Measurements from ENCODE around the gene OPCML.

OPCML gene

DNA sequence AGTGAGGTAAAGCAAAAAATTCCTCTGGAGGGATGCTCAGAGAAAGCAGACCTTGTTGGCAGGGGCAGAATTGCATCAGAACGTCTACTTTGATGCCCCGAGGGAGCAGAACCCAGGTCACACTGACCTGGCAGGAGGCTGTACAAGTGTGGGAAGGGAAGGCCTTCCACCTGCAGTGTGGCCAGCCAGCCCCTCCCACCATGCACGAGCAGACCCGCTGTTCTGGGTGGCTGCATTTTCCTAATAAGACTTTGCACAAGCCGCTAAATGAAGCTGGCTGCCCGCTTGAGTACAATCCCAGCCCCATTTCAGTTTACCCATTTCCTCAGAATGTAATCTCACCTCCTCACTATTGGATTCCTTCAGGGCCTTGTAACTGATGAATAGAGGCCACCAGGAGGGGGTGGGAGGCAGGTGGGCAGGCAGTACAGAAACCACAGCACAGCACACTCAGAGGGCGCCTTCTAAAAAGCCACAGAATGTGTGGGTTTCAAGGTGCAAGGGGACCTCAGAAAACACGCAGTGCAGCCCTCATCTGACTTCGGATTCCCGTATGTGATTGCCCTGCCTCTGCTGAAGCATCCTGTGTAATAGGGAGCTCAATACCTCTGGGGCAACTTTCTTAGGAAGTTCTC lies 316.6 kb downstream of the OPCML start:
- Histone ChIP-seq H3K4me1 (ENCODE audit: insufficient read depth, low read length, severe bottlenecking) (no peaks in the 10 kb centered on the region), H3K4me2 (ENCODE audit: low read length) (no peak overlapping the region), H3K4me3 (ENCODE audit: low read depth, low read length, poor library complexity, severe bottlenecking) (no peak overlapping the region), H3K9me3 (ENCODE audit: low read length) (no peaks in the 10 kb centered on the region), H3F3A (ENCODE audit: insufficient read depth, low read length) (no peaks in the 10 kb centered on the region), H3K36me3 (ENCODE audit: insufficient read depth, low read length) (no peaks in the 10 kb centered on the region), H3K27me3 (ENCODE audit: insufficient read depth, low read length) (no peaks in the 10 kb centered on the region), H3K9ac (ENCODE audit: low read length) (no peak overlapping the region), H3K27ac (ENCODE audit: low read depth, low read length, poor library complexity, severe bottlenecking) (no peak overlapping the region), H2AFZ (ENCODE audit: low read length) (no peak overlapping the region), H4K20me1 (ENCODE audit: insufficient read depth, low read length) (no peaks in the 10 kb centered on the region), H3K9me2 (ENCODE audit: low read depth, low read length) (no peaks in the 10 kb centered on the region), H3K79me2 (ENCODE audit: insufficient read depth, low read length) (no peaks in the 10 kb centered on the region)
- TF ChIP-seq EZH2 (IDR thresholded peaks at IDR 0.05; ENCODE audit: borderline replicate concordance, low read length): no peak
- TF ChIP-seq, protein P1, sequence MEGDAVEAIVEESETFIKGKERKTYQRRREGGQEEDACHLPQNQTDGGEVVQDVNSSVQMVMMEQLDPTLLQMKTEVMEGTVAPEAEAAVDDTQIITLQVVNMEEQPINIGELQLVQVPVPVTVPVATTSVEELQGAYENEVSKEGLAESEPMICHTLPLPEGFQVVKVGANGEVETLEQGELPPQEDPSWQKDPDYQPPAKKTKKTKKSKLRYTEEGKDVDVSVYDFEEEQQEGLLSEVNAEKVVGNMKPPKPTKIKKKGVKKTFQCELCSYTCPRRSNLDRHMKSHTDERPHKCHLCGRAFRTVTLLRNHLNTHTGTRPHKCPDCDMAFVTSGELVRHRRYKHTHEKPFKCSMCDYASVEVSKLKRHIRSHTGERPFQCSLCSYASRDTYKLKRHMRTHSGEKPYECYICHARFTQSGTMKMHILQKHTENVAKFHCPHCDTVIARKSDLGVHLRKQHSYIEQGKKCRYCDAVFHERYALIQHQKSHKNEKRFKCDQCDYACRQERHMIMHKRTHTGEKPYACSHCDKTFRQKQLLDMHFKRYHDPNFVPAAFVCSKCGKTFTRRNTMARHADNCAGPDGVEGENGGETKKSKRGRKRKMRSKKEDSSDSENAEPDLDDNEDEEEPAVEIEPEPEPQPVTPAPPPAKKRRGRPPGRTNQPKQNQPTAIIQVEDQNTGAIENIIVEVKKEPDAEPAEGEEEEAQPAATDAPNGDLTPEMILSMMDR (IDR thresholded peaks at IDR 0.05; ENCODE audit: low read length): no peak

DNA sequence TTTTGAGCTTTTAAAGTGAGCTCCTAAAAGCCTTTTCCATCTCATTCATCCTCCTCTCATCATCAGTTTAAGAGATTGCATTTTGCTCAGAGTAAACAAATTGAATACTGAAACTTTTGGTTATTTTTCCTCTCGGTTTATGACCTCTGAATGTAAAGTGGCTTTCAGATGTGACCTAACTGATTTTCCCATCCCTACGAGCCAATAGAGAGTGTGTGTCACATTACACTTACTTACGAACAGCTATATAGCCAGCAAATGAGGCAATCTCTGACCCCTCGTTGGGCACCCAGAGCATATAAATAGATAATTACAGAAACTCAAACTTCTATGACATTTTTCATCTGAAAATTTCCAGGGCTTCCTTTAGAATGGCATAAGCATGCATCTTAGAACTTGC lies 317.7 kb downstream of the OPCML start:
- H3K79me2 ChIP-seq (ENCODE audit: insufficient read depth, low read length): no peaks in the 10 kb centered on the region
- H3K9ac ChIP-seq (ENCODE audit: low read length): no peak overlapping the region
- no peaks in the 10 kb centered on the region for H4K20me1 ChIP-seq (ENCODE audit: insufficient read depth, low read length)

DNA sequence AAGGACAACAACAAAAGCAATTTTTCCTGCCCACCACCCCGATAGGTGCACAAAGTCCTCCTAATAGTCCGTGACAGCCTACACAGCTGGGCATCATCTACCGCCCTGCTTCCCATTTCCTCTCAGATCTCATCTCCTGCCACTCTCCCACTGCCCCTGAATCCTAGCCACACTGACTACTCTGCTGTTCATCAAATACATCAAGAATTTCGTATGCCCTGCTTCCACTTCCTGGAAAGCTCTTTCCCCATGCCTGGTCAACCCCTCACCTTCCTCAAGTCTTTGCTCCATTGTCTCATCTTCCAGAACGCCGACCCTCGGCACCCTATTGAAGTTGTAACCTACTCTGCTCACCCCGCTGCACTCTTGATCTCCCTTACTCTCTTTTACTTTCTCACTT lies 320.1 kb downstream of the OPCML start:
- no peaks in the 10 kb centered on the region for H3K4me1 ChIP-seq (ENCODE audit: insufficient read depth, low read length, severe bottlenecking)
- H2AFZ ChIP-seq (ENCODE audit: low read length): no peak overlapping the region
- no peaks in the 10 kb centered on the region for H3K27me3 ChIP-seq (ENCODE audit: insufficient read depth, low read length)
- no peaks in the 10 kb centered on the region for H3K9me2 ChIP-seq (ENCODE audit: low read depth, low read length)
- H3K27ac ChIP-seq (ENCODE audit: low read depth, low read length, poor library complexity, severe bottlenecking): no peak overlapping the region
- H3K9ac ChIP-seq (ENCODE audit: low read length): no peak overlapping the region
- no peaks in the 10 kb centered on the region for H4K20me1 ChIP-seq (ENCODE audit: insufficient read depth, low read length)
- no peak overlapping the region for H3K4me2 ChIP-seq (ENCODE audit: low read length)
- no peaks in the 10 kb centered on the region for H3K9me3 ChIP-seq (ENCODE audit: low read length)
- H3K4me3 ChIP-seq (ENCODE audit: low read depth, low read length, poor library complexity, severe bottlenecking): no peak overlapping the region
- no peak for TF ChIP-seq EZH2 (IDR thresholded peaks at IDR 0.05; ENCODE audit: borderline replicate concordance, low read length)
- no peaks in the 10 kb centered on the region for H3K36me3 ChIP-seq (ENCODE audit: insufficient read depth, low read length)
- no peaks in the 10 kb centered on the region for H3K79me2 ChIP-seq (ENCODE audit: insufficient read depth, low read length)
- H3F3A ChIP-seq (ENCODE audit: insufficient read depth, low read length): no peaks in the 10 kb centered on the region

More for the DNA sequence above, 317.7 kb downstream of the OPCML start:
- H3K27ac ChIP-seq (ENCODE audit: low read depth, low read length, poor library complexity, severe bottlenecking): no peak overlapping the region
- H3K36me3 ChIP-seq (ENCODE audit: insufficient read depth, low read length): no peaks in the 10 kb centered on the region
- TF ChIP-seq EZH2 (IDR thresholded peaks at IDR 0.05; ENCODE audit: borderline replicate concordance, low read length): no peak
- TF ChIP-seq, protein P1 (IDR thresholded peaks at IDR 0.05; ENCODE audit: low read length): no peak
- H3K9me3 ChIP-seq (ENCODE audit: low read length): no peaks in the 10 kb centered on the region
- H3K4me1 ChIP-seq (ENCODE audit: insufficient read depth, low read length, severe bottlenecking): no peaks in the 10 kb centered on the region
- no peaks in the 10 kb centered on the region for H3K9me2 ChIP-seq (ENCODE audit: low read depth, low read length)
- no peaks in the 10 kb centered on the region for H3F3A ChIP-seq (ENCODE audit: insufficient read depth, low read length)
- no peak overlapping the region for H2AFZ ChIP-seq (ENCODE audit: low read length)
- no peak overlapping the region for H3K4me3 ChIP-seq (ENCODE audit: low read depth, low read length, poor library complexity, severe bottlenecking)
- H3K27me3 ChIP-seq (ENCODE audit: insufficient read depth, low read length): no peaks in the 10 kb centered on the region
- no peak overlapping the region for H3K4me2 ChIP-seq (ENCODE audit: low read length)

DNA sequence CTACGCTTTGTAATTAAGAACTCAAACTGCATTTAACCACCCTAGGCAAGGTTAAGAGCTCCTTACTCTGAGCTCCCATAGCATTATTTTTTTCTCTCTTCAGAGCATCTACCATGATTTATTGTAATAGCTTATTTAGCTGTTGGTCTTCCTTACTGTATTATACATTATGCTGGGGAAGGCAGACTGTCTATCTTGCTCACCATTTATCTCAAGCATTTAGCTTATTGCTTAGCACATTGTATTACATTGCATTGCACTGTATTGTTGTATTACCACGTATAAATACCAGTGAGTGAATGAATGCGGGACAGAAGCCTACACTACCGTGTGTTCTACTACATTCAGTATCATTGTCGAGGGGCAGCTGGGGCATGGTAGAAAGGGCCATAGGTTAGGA lies 324.3 kb downstream of the OPCML start:
- Histone ChIP-seq H3K9me2 (ENCODE audit: low read depth, low read length) (no peaks in the 10 kb centered on the region), H3K27me3 (ENCODE audit: insufficient read depth, low read length) (no peaks in the 10 kb centered on the region), H3K27ac (ENCODE audit: low read depth, low read length, poor library complexity, severe bottlenecking) (no peak overlapping the region), H3K36me3 (ENCODE audit: insufficient read depth, low read length) (no peaks in the 10 kb centered on the region), H3K9me3 (ENCODE audit: low read length) (no peaks in the 10 kb centered on the region), H3K4me1 (ENCODE audit: insufficient read depth, low read length, severe bottlenecking) (no peaks in the 10 kb centered on the region), H3K9ac (ENCODE audit: low read length) (no peak overlapping the region), H4K20me1 (ENCODE audit: insufficient read depth, low read length) (no peaks in the 10 kb centered on the region), H3K4me3 (ENCODE audit: low read depth, low read length, poor library complexity, severe bottlenecking) (no peak overlapping the region), H2AFZ (ENCODE audit: low read length) (no peak overlapping the region), H3F3A (ENCODE audit: insufficient read depth, low read length) (no peaks in the 10 kb centered on the region), H3K4me2 (ENCODE audit: low read length) (no peak overlapping the region), H3K79me2 (ENCODE audit: insufficient read depth, low read length) (no peaks in the 10 kb centered on the region)
- TF ChIP-seq, protein P1 (IDR thresholded peaks at IDR 0.05; ENCODE audit: low read length): no peak
- TF ChIP-seq EZH2 (IDR thresholded peaks at IDR 0.05; ENCODE audit: borderline replicate concordance, low read length): no peak

Data from OCI-LY1 (cell line).